Breast epithelium (tissue), 4 donors: Measurements from ENCODE around the gene POLR2L. TPM values are rescaled to one million over a fixed set of nuclear protein-coding genes. Genes with fewer than 3 reads are reported as not detected.

Experiments
- DNase-seq, 2 donors: peaks; one replicate each; pipeline ENCODE4 v3.0.0-alpha.2; 2019; ENCODE audit warnings: low spot score in 2 of 2
- H3K27ac ChIP-seq, 2 donors: fragments of 200-600 bp; sonication (generic) in 1 of 2; one replicate each; pipeline ENCODE4 v1.5.1; 2016 to 2019; ENCODE audit warnings: mild to moderate bottlenecking in 1 of 2
- H3K27me3 ChIP-seq, 2 donors: fragments of 200-600 bp; sonication (generic) in 1 of 2; one replicate each; pipeline versions ENCODE4 v1.5.1 to v1.6.0; 2017 to 2019; ENCODE audit warnings: control low read depth in 1 of 2, mild to moderate bottlenecking in 1 of 2
- H3K36me3 ChIP-seq: fragments of 200-600 bp; one replicate; pipeline ENCODE4 v1.5.1; 2019
- H3K4me1 ChIP-seq, 2 donors: fragments of 200-600 bp; sonication (generic); one replicate each; pipeline ENCODE4 v1.5.1; 2016 to 2019; ENCODE audit warnings: control low read depth in 1 of 2
- H3K4me3 ChIP-seq, 3 donors: fragments of 200-600 bp; sonication (generic); 1 replicate in 2 of 3; 2 replicates in 1 of 3; pipeline ENCODE4 v1.5.1; 2016 to 2019; ENCODE audit warnings: mild to moderate bottlenecking in 3 of 3, moderate library complexity in 2 of 3
- H3K9me3 ChIP-seq, 2 donors: fragments of 200-600 bp; sonication (generic) in 1 of 2; one replicate each; pipeline ENCODE4 v1.5.1; 2016 to 2019; ENCODE audit warnings: control low read depth in 1 of 2
- CTCF ChIP-seq, 3 donors: fragments of 450-650 bp; IDR thresholded peaks; one replicate each; pipeline ENCODE4 v1.5.1; 2016 to 2017; ENCODE audit warnings: antibody characterized with exemption in 3 of 3, mild to moderate bottlenecking in 3 of 3, moderate library complexity in 3 of 3
- POLR2A ChIP-seq: fragments of 450-650 bp; IDR thresholded peaks from one replicate; pipeline ENCODE4 v1.6.1; 2016; ENCODE audit warnings: antibody characterized with exemption, mild to moderate bottlenecking, moderate library complexity
- POLR2AphosphoS5 ChIP-seq, 3 donors: sonication (generic); formaldehyde crosslinking; IDR thresholded peaks; one replicate each; pipeline ENCODE4 v1.6.1; 2017; ENCODE audit warnings: antibody characterized with exemption in 3 of 3
- intact Hi-C: fragments of 100-400 bp; cut with DNase I; formaldehyde crosslinking; loops from one replicate; pipeline ENCODE4 v1.15.1; 2023; ENCODE audit warnings: low total_unique reads
- total RNA-seq, 3 donors: library from RNA; depleted of rRNA; stranded (reverse); fragments of >200 nt; gene quantifications; one replicate each; pipeline ENCODE4 v1.1.0, GENCODE V29; 2016

POLR2L gene
- total RNA-seq, 3 donors from 2014 or later: 51.8 to 126 (median 96.7) TPM

GRCh38 chr11:838441-839279 lies 3.7 kb downstream of the POLR2L start:
- Histone ChIP-seq H3K4me1 (peaks cover 3 to 25% of the 10 kb centered on the region in 2 donors), H3K27ac (peak overlapping the region; percentile 4 to 10), H3K9me3 (no peaks in the 10 kb centered on the region), H3K36me3 (no peaks in the 10 kb centered on the region), H3K27me3 (no peaks in the 10 kb centered on the region), H3K4me3 (no peak overlapping the region)
- intact Hi-C loops: no loop called here
- no peak for DNase-seq
- TF ChIP-seq POLR2A: no peak
- TF ChIP-seq POLR2AphosphoS5 (IDR thresholded peaks at IDR 0.05): no peak
- TF ChIP-seq CTCF (IDR thresholded peaks at IDR 0.05): no peak

- TF ChIP-seq CTCF (IDR thresholded peaks at IDR 0.05) (no peak), POLR2A (no peak), POLR2AphosphoS5 (IDR thresholded peaks at IDR 0.05) (no peak)
- H3K9me3 ChIP-seq: no peaks in the 10 kb centered on the region
- intact Hi-C loops: no loop called here
- H3K4me1 ChIP-seq: peaks cover 3 to 21% of the 10 kb centered on the region in 2 donors
- H3K27me3 ChIP-seq: no peaks in the 10 kb centered on the region
- no peak overlapping the region for H3K4me3 ChIP-seq
- no peak for DNase-seq
- H3K36me3 ChIP-seq: no peaks in the 10 kb centered on the region
- no peak overlapping the region for H3K27ac ChIP-seq
These were observed 4.4 kb downstream of the POLR2L start for GRCh38 chr11:837990-838307.

GRCh38 chr11:837189-837989 lies 4.9 kb downstream of the POLR2L start:
- Histone ChIP-seq H3K27me3 (no peaks in the 10 kb centered on the region), H3K36me3 (no peaks in the 10 kb centered on the region), H3K9me3 (no peaks in the 10 kb centered on the region), H3K4me1 (peaks cover 6 to 23% of the 10 kb centered on the region in 2 donors), H3K27ac (peak overlapping the region; percentile 35 to 93), H3K4me3 (no peak overlapping the region)
- intact Hi-C loops: no loop called here
- DNase-seq: no peak
- TF ChIP-seq CTCF (IDR thresholded peaks at IDR 0.05) (no peak), POLR2A (no peak), POLR2AphosphoS5 (IDR thresholded peaks at IDR 0.05) (no peak)

- DNase-seq: no peak
- intact Hi-C loops: no loop called here
- no peaks in the 10 kb centered on the region for H3K36me3 ChIP-seq
- TF ChIP-seq POLR2AphosphoS5 (IDR thresholded peaks at IDR 0.05) (no peak), CTCF (IDR thresholded peaks at IDR 0.05) (no peak), POLR2A (no peak)
- H3K27ac ChIP-seq: peak overlapping the region; percentile 73 to 93
- no peak overlapping the region for H3K4me3 ChIP-seq
- peaks cover 13 to 27% of the 10 kb centered on the region in 2 donors for H3K4me1 ChIP-seq
- H3K9me3 ChIP-seq: no peaks in the 10 kb centered on the region
- no peaks in the 10 kb centered on the region for H3K27me3 ChIP-seq
These were observed 5.6 kb downstream of the POLR2L start for GRCh38 chr11:836700-837099.

GRCh38 chr11:836274-836673 lies 6.1 kb downstream of the POLR2L start:
- peaks cover 14 to 23% of the 10 kb centered on the region in 2 donors for H3K4me1 ChIP-seq
- no peak overlapping the region for H3K4me3 ChIP-seq
- TF ChIP-seq CTCF (IDR thresholded peaks at IDR 0.05) (no peak), POLR2A (no peak), POLR2AphosphoS5 (IDR thresholded peaks at IDR 0.05) (no peak)
- no peak for DNase-seq
- no peaks in the 10 kb centered on the region for H3K27me3 ChIP-seq
- H3K36me3 ChIP-seq: no peaks in the 10 kb centered on the region
- H3K27ac ChIP-seq: peak overlapping the region; percentile 73 to 93
- intact Hi-C loops: no loop called here
- no peaks in the 10 kb centered on the region for H3K9me3 ChIP-seq
